GM19455 (cell line): Measurements from ENCODE around the gene TUBA3C.
"Not testable (repeated sequence)": the region's sequence is repeated elsewhere in the genome, so short reads cannot be mapped to it uniquely, and the experiment has no call there.

ENCODE experiments used
- ATAC-seq: cut with Tn5 transposase; IDR thresholded peaks from one replicate; pipeline ENCODE4 v1.9.1; 2021; ENCODE audit not compliant: unreplicated experiment

Gene TUBA3C

DNA sequence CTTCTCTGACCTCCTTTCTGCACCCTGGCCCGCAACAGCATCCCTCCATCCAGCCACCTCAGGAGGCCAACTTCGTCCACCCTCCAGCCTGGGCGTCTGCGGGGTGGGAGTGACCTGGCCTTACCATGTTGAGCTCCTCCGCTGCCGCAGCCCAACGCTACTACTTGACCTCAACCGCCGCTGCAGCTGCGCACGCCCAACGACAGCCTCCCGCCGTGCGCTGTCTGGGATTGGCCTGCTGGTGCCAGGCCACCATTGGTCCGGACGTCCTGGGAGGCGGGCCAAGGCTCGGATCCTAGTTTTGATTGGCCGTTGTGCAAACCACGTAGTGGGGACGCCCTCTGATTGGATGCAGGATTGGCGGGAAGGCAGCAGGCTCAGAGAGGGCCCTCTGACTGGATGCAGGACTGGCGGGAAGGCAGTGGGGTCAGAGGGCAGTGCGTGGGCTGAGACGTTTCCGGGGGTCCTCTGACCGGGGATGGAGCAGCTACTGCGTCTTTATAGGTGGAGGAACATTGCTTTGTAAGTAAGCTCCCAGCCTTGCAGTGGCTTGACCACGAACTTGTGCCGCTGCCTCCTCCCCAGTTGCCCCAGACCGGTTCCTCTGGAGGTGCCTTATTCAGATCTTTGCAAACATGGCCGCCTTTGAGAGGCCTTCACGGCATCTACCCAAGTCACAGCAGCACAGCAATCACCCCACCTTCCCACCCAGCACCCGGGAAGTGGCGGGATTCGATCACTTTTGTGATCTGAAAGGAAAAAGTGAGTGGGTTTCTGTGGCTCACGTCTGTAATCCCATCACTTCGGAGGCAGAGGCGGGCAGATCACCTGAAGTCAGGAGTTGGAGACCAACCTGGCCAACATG is at the start of gene TUBA3C:
TSS of gene TUBA3C (minus strand) at position 204 of the 865 bp plus-strand sequence. CDS start at position 127, 77 bp downstream.
- no peak for ATAC-seq

DNA sequence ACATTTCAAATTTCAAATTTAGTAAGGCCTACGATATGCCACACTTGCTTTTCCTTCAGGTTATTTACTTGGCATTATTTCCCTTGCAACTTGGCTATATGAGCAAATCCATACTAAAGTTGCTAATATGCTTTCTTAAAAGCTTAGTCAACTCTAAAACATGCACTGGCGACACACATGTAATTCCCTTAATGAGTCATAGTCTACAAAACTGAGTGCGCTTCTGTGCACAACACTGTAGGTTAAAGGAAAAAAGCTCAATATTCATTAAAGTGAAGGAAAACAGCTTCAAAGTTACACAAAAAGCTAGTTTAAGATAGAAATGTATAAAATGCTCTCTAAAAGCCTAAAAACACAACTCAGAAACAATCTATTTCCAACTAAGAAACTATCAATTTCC is 25.8 kb upstream of the TUBA3C start:
- ATAC-seq = not testable (repeated sequence)

DNA sequence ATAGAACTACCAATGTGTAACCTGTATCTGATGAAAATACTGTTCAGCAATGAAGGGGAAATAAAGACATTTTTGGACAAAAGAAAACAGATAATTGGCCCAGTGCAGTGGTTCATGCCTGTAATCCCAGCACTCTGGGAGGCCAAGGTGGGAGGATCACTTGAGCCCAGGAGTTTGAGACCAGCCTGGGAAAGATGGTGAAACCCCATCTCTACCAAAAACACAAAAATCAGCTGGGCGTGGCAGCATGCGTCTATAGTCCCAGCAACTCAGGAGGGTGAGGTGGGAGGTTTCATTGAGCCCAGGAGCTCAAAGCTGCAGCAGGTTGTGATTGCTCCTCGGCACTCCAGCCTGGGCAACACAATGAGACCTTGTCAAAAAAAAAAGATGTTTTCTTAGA is 11.0 kb upstream of the TUBA3C start:
- not testable (repeated sequence) for ATAC-seq

DNA sequence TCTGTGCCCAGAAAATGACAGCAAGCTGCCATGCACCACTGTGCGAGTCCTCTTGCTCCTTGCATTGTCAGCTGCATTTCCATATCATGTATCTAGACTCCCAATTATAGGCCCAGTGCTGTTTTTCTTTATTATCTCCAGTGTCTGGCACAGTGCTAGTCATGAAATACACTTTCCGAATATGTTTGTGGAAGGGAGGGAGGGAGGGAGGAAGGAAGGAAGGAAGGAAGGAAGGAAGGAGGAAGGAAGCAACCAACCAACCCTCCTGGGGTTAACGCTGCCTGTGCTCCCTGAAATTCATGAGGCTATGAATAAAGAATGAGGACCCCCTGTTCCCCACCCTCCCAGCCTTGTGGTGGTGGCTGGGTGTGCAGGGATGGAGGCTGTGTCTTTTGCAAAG is 8.3 kb upstream of the TUBA3C start:
- ATAC-seq = not testable (repeated sequence)

DNA sequence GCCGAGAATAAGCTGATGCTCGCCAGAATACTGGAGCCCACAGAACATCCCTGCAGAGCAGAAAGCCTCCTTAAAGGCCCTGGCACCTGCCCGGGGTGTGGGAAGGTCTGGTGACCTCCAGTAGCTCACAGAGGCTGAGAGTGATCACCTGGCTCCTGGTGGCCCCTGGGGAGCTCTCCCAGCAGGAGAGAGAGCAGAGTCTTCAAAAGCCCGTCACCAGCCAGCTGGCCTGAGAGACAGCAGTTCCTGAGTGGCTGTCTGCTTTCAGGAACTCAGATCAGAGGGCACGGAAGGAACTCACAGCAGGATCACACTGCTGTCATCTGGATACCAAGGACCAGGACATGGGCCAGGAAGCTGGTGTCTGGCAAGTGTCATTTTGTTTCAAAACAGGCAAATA is 7.7 kb upstream of the TUBA3C start:
- ATAC-seq = not testable (repeated sequence)

DNA sequence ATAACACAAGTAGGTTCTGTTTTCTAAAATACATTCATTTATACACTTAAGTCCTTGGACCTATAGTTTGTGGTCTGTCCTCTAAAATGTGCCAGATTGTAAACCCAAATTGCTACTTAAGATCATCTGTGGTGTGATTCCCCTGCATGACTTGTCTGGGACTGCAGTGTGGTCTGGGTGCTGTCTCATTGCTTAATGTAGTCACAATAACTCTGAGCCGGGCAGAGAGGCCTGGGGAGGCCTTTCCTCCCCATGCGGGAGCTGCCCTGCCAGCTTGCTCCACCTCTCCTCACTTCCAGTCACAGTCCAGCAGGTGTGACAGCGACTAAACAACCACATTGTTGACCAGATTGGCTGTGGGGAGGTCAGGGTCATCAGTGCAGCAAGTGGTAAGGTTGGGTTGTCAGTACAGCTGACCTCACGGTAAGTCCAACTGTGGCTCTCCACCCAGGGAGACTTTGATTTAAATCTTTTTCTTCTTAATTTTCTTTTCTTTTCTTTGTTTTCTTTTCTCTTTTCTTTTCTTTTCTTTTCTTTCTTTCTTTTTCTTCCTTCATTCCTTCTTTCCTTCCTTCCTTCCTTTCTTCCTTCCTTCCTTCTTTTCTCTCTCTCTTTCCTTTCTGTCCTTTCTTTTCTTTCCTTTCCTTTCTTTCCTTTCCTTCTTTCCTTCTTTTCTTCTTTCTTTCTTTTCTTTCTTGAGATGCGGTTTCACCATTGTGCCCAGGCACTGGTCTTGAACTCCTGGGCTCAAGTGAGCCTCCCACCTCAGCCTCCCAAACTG is 4.4 kb upstream of the TUBA3C start:
- no peak for ATAC-seq

DNA sequence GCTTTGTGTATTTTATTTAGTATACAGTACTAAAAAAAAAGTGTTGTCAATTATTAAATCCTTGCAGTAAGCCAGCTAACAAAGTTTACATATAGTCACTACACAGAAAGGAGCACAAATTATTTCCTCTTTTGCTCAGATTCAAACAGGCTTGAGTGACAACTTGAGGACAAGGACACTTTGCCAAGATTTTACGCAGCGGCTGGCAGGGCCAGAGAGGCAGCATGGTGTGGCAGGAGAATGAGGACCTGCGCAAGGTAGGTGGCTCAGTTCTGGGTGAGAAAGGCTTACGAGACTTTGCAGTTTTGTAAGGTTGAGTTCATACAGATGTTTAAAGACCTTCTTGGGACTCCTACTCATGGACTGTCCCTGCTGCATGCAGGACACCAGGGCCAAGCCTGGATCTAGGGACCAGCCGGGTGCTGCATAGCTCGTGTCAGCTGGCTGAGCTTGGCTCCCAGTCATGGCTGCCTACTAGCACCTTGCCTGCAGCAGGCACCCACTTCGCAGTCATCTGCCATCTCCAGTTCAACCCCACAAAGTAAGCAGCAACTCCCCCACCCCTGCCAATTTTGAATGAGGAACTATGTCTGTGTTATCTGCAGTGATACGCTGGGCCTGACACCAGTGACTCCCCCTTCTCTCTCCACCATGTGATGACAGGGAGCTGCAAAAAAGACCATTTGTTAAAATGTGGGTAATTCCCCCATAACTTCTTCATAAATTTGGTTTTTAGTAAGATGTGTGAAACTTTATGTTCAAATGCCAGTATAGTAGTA is 3.7 kb upstream of the TUBA3C start:
- no peak for ATAC-seq

DNA sequence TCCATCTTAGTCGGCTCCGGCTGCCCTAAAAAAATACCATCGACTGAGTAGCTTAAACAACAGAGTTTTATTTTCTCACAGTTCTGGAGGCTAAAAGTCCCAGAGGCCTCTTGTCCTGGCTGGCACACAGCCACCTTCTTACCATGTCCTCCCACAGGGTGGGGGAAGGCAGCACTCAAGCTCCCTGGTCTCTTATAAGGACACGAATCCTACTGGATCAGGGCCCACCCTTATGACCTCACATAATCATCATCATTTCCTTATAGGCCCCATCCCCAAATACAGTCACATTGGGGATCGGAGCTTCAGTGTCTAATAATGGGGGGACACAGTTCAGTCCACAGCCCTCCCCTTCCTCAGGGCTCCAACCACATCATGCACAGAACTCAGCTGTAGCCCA is 2.6 kb upstream of the TUBA3C start:
- no peak for ATAC-seq

DNA sequence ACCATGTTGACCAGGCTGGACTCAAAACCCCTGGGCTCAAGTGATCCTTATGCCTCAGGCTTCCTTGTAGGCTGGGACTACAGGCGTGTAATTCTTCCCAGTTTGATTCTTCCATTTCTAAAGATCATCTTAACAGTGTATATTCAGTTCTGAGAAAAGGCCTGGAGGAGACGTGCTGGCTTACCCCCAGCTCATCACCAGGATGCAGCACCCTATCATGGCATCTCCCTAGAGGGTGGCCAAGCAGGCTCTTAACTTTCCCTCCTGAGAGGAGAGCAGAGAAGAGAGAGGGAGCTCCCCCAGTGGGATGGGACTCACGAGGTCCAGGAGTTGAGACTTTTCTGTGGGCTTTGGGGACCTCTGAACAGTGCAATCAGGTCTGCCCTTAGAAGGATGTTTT is 2.1 kb upstream of the TUBA3C start:
- ATAC-seq = no peak

DNA sequence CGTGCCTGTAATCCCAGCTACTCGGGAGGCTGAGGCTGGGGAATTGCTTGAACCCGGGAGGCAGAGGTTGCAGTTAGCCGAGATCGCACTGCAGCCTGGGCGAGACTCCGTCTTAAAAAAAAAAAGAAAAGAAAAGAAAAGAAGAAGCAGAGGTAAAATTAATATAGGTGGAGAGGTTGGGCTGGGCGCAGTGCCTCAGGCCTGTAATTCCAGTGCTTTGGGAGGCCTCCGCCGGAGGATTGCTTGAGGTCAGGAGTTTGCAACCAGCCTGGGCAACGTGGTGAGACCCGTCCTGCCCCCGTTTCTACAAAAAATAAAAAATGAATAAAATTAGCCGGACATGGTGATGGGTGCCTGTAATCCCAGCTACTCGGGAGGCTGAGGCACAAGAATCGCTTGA is 912 bp upstream of the TUBA3C start:
- ATAC-seq = no peak

DNA sequence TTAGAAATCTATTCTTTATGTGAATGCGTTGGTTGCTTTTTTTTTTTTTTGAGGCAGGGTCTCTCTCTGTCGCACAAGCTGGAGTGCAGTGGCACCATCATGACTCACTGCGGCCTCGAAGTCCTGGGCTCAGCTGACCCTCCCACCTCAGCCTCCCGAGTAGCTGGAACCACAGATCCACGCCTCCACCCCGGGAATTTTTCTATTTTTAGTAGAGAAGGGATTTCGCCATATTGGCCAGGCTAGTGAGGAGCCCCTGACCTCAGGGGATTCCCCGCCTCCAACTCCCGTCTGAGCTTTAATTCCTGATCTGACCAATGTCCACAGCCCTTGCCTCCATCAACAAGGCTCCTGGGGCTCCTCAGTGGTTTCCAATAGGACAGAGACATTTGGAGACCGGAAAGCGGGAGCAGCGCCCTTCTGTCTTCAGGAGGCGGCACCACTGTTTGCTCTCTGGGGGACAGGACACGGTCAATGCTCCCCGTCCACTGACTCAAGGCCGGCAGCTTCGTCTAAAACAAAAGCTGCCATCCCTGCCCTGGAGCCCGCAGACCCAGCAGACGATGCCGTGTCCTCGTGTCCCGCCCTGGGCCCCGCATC is 503 bp downstream of the TUBA3C start:
- ATAC-seq = no peak

DNA sequence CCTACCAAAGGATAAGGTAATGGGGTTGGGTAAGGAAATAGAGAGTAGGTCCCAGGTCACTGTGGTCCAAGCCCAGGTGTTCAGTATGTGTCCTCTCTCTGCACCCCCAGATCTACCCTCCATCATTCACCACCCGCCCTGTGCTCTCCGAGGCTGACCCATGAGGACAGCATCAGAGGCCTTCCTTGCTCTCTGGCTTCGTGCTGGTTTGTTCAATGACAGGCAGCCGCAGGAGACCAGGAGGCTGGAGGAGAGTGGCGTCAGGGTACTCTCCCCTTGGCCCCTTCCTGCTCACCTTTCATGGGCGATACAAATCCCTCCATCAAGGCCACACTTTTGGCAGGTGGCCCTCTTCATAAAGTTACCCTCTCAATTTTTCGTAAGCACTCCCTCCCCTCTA is 1.7 kb downstream of the TUBA3C start:
- no peak for ATAC-seq

DNA sequence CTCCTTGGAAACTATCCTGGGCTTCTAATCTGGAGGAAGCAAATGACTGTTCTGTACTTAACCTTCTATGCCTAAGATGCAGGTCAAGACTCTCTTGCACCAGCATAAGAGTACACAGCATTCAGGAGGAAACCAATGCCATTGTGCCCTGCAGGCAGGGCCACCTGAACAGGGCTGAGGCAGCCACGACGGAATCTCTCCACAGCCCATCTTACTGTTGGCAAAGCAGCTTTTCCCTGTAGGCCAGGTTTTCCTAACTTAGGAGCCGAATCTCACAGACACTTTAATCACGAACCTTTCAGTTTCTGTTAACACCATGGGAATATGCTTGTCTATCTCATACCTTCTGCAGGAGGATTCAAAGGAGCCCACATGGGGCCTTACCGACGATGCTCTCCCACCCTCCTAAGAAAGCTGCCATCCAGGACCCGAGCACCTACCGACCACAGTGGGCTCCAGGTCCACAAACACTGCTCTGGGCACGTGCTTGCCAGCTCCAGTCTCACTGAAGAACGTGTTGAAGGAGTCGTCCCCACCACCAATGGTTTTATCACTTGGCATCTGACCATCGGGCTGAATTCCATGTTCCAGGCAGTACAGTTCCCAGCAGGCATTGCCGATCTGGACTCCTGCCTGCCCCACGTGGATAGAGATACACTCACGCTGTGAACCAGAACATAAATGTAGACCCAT is 2.6 kb downstream of the TUBA3C start:
- ATAC-seq = no peak

DNA sequence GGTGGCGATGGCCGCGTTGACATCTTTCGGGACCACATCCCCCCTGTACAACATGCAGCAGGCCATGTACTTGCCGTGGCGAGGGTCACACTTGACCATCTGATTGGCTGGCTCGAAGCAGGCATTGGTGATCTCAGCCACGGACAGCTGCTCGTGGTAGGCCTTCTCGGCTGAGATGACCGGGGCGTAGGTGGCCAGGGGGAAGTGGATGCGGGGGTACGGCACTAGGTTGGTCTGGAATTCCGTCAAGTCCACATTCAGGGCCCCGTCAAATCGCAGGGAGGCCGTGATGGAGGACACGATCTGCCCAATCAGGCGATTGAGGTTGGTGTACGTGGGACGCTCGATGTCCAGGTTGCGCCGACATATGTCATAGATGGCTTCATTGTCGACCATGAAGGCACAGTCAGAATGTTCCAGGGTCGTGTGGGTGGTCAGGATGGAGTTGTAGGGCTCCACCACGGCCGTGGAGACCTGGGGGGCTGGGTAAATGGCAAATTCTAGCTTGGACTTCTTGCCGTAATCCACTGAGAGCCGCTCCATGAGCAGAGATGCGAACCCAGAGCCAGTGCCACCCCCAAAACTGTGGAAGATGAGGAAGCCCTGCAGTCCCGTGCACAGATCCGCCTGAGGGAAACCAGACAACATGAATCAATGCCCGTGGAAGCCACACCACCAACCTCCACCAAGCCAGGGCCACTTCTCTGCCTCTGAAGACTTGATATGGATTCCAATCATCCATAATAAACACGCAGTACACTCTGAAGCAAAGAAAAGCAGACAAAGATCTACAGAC is 4.4 kb downstream of the TUBA3C start:
- ATAC-seq = not testable (repeated sequence)

DNA sequence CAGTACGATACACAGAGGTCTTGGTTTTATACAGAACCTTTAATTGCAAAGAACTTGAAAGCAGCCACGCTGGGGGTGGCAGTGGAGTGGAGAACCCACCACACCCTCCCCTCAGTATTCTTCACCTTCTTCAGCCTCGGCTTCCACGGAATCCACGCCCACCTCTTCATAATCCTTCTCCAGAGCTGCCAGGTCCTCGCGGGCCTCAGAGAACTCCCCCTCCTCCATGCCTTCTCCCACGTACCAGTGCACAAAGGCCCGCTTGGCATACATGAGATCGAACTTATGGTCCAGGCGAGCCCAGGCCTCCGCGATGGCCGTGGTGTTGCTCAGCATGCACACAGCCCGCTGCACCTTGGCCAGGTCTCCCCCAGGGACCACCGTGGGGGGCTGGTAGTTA is 7.9 kb downstream of the TUBA3C start:
- ATAC-seq = no peak

DNA sequence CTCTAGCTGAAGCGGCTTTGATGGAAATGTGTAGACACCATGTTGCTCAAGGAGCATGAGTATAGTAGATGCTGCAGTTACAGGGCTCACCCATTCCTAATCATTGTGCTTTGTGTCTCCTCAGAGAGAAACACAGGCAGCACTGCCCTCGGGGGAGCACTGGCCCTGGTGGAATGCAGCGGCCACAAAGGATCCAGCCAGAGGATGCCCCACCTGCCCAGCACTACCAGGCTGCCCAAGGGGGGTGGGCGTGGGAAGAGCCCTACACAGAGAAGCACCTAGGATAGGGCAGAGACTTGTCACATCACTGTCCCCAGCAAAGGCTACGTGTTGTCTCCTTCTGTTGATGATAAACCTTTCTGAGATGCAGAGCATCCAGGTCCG is 9.0 kb downstream of the TUBA3C start:
- no peak for ATAC-seq

DNA sequence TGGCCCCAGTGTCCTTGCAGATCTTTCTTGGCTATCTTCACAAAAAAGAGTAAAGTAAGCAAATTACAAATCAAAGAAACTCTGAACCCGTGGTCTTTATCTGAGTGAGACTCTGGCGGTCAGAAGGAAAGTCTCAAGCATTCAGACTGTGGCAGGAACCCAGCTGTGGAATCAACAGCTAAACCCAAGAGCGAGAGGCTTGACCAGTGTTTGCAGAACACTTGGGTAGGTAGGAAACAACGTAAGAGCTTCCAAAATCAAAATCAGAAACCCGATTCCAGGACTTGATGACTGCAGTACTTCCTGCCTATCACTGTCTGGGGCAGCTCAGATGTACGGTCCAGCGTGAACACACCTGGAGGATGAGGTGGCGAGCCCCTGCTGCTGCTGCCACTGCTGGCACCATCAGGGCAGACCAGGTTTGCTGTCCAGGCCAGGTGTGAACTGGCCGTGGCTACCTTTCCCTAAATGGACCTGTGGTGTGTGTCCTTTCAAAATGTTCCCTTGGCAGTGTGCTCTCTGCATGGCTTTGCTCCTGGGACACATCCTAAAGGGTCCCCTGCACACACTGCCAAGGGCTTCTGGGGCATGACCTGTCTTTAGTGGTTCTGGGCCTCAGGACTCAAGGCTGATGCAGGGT is 9.5 kb downstream of the TUBA3C start:
- ATAC-seq = no peak

DNA sequence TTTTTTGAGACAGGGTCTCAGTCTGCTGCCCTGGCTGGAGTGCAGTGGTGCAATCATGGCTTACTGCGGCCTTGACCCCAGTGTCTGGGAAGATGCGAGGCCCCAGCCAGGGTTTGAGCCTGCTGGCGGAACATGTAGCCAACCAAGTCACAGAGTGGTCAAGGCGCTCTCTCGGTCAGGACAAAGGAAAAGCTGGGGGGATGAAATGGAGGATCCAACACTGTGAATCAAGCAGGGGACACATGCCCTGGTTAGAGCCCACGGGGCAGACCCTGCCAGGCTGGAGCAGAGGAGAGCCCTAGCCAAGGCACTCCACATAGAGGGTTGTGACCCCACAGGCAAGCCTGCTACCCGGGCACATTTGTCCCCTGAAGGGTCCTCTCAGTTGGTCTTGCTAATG is 10.1 kb downstream of the TUBA3C start:
- no peak for ATAC-seq

DNA sequence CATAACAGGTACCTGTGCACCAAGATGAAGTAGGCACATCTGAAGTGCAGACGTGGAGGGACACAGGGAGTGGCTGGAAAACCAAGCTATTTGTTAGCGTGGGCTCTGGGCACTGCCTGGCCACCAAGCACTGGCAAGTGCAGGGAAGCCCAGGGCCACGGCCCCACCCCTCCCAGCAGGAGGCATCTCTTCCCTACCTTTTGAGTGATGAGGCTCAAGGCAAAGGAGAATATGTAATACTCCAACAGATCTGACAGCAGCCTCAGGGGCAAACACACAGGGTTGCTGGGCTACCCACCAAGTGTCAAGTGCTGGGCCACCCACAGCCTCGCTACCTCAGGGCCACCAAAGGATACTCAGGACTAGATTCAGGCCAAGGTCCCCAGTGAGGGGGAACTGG is 11.6 kb downstream of the TUBA3C start:
- no peak for ATAC-seq
